GM23338 (cell line): ENCODE data around the gene WDR31. TPM values are rescaled to one million over a fixed set of nuclear protein-coding genes. Genes with fewer than 3 reads are reported as not detected.

Experiments
- ATAC-seq: fragments of 200-7000 bp; cut with Tn5 transposase; 3 replicates; pipeline ENCODE4 v1.9.1; 2020
- DNase-seq: peaks from one replicate; pipeline ENCODE4 v3.0.0-alpha.2; 2015; ENCODE audit warnings: low spot score
- H2AFZ ChIP-seq: fragments of 200-600 bp; sonication (generic); 2 replicates; pipeline ENCODE4 v1.8.0; 2016; ENCODE audit warnings: antibody characterized with exemption, mild to moderate bottlenecking, moderate library complexity
- H3F3A ChIP-seq: fragments of 200-600 bp; sonication (generic); replicated peaks from 2 replicates; pipeline ENCODE4 v1.8.0; 2017; ENCODE audit warnings: antibody characterized with exemption, mixed run types, low read depth
- H3K27ac ChIP-seq: fragments of 200-600 bp; sonication (generic); 2 replicates; pipeline ENCODE4 v1.6.1; 2016; ENCODE audit warnings: low read depth
- H3K27me3 ChIP-seq: fragments of 200-600 bp; sonication (generic); 2 replicates; pipeline ENCODE4 v1.8.0; 2016; ENCODE audit warnings: mild to moderate bottlenecking, mixed run types, moderate library complexity; ENCODE audit not compliant: insufficient read depth
- H3K36me3 ChIP-seq: fragments of 200-600 bp; sonication (generic); 2 replicates; pipeline ENCODE4 v1.8.0; 2016; ENCODE audit warnings: mild to moderate bottlenecking; ENCODE audit not compliant: insufficient read depth
- H3K4me1 ChIP-seq: fragments of 200-600 bp; sonication (generic); 2 replicates; pipeline ENCODE4 v1.8.0; 2016; ENCODE audit warnings: mild to moderate bottlenecking, moderate library complexity; ENCODE audit not compliant: insufficient read depth
- H3K4me2 ChIP-seq: fragments of 200-600 bp; sonication (generic); 2 replicates; pipeline ENCODE4 v1.7.1; 2017; ENCODE audit warnings: mixed run types
- H3K4me3 ChIP-seq: fragments of 200-600 bp; sonication (generic); 2 replicates; pipeline ENCODE4 v1.6.1; 2016; ENCODE audit warnings: mixed run types
- H3K79me2 ChIP-seq: fragments of 200-600 bp; sonication (generic); replicated peaks from 2 replicates; pipeline ENCODE4 v1.8.0; 2017; ENCODE audit warnings: mild to moderate bottlenecking; ENCODE audit not compliant: insufficient read depth
- H3K9me2 ChIP-seq: fragments of 200-600 bp; sonication (generic); 2 replicates; pipeline ENCODE4 v1.8.0; 2017; ENCODE audit not compliant: insufficient read depth
- H4K20me1 ChIP-seq: fragments of 200-600 bp; sonication (generic); replicated peaks from 2 replicates; pipeline ENCODE4 v1.8.0; 2017; ENCODE audit warnings: mild to moderate bottlenecking; ENCODE audit not compliant: insufficient read depth
- H3K27ac Mint-ChIP-seq: 2 replicates; pipeline ENCODE4 v1.8.0; 2020; ENCODE audit warnings: inconsistent platforms, mild to moderate bottlenecking, moderate library complexity, mixed read lengths
- H3K27me3 Mint-ChIP-seq: 3 replicates; pipeline ENCODE4 v1.8.0; 2022; ENCODE audit warnings: low read depth, mild to moderate bottlenecking, moderate library complexity, mixed read lengths, inconsistent platforms; ENCODE audit not compliant: insufficient read depth, poor library complexity
- H3K36me3 Mint-ChIP-seq: 3 replicates; pipeline ENCODE4 v1.8.0; 2021; ENCODE audit warnings: low read depth, mild to moderate bottlenecking, inconsistent platforms, moderate library complexity, mixed read lengths
- H3K4me1 Mint-ChIP-seq: 3 replicates; pipeline ENCODE4 v1.8.0; 2020; ENCODE audit warnings: mild to moderate bottlenecking, inconsistent platforms, mixed read lengths
- H3K4me3 Mint-ChIP-seq: 3 replicates; pipeline ENCODE4 v1.8.0; 2021; ENCODE audit warnings: moderate library complexity, mild to moderate bottlenecking, inconsistent platforms, mixed read lengths
- H3K9me3 Mint-ChIP-seq: 3 replicates; pipeline ENCODE4 v1.8.0; 2020; ENCODE audit warnings: moderate library complexity, mild to moderate bottlenecking, inconsistent platforms, mixed read lengths
- CREB1 ChIP-seq: fragments of 250-450 bp; sonication (Bioruptor Pico); IDR thresholded peaks from 2 replicates; pipeline ENCODE4 v1.5.0; 2020; ENCODE audit warnings: low read depth, mild to moderate bottlenecking, moderate library complexity
- EZH2 ChIP-seq: fragments of 200-600 bp; sonication (generic); IDR thresholded peaks from one replicate; pipeline ENCODE4 v1.8.0; 2017; ENCODE audit warnings: antibody characterized with exemption, mild to moderate bottlenecking, low read depth; ENCODE audit not compliant: unreplicated experiment
- EZH2phosphoT487 ChIP-seq: fragments of 200-600 bp; sonication (generic); IDR thresholded peaks from one replicate; pipeline ENCODE4 v1.8.1; 2018; ENCODE audit warnings: antibody characterized with exemption; ENCODE audit not compliant: unreplicated experiment
- JUNB ChIP-seq: IDR thresholded peaks from one replicate; pipeline ENCODE4 v1.6.1; 2016; ENCODE audit warnings: antibody characterized with exemption; ENCODE audit not compliant: unreplicated experiment
- POLR2AphosphoS5 ChIP-seq: IDR thresholded peaks from 2 replicates; pipeline ENCODE4 v1.6.1; 2016; ENCODE audit warnings: antibody characterized with exemption, low read depth
- ZNF114 ChIP-seq: fragments of 250-450 bp; sonication (Bioruptor Pico); IDR thresholded peaks from 2 replicates; pipeline ENCODE4 v1.5.0; 2020; ENCODE audit warnings: mild to moderate bottlenecking, moderate library complexity
- ZNF331 ChIP-seq: fragments of 250-450 bp; sonication (Bioruptor Pico); IDR thresholded peaks from 2 replicates; pipeline ENCODE4 v1.5.0; 2020; ENCODE audit warnings: low read depth, mild to moderate bottlenecking, moderate library complexity
- polyA plus RNA-seq: library from polyadenylated mRNA; unstranded; fragments of >200 nt; fragmentation: Nextera tagmentation; extraction: Ambion mirVana; gene quantifications from 2 replicates; pipeline ENCODE4 v1.2.1, GENCODE V29; 2016
- total RNA-seq: library from RNA; depleted of rRNA; stranded (reverse); fragments of >200 nt; shearing (Covaris generic); gene quantifications from 2 replicates; pipeline ENCODE4 v1.2.3, GENCODE V29; 2014
- TF ChIP-seq, protein P1 (sequence below), 2 experiments: fragments of 200-600 bp in 1 of 2; sonication (generic) in 1 of 2; conservative IDR thresholded peaks; 2 replicates each; pipeline versions ENCODE4 v1.5.1 to v1.6.1; 2016 to 2017; ENCODE audit warnings: antibody characterized with exemption in 2 of 2, low read depth in 2 of 2, mild to moderate bottlenecking in 2 of 2, moderate library complexity in 1 of 2
- TF ChIP-seq, protein P2 (sequence below): IDR thresholded peaks from 2 replicates; pipeline ENCODE4 v1.6.1; 2016; ENCODE audit warnings: antibody characterized with exemption
- TF ChIP-seq, protein P3 (sequence below): IDR thresholded peaks from one replicate; pipeline ENCODE4 v1.6.1; 2018; ENCODE audit warnings: antibody characterized with exemption; ENCODE audit not compliant: unreplicated experiment

Gene WDR31
- total and polyA plus RNA-seq, 2 experiments from 2014 or later = 0.13 to 0.63 TPM

DNA sequence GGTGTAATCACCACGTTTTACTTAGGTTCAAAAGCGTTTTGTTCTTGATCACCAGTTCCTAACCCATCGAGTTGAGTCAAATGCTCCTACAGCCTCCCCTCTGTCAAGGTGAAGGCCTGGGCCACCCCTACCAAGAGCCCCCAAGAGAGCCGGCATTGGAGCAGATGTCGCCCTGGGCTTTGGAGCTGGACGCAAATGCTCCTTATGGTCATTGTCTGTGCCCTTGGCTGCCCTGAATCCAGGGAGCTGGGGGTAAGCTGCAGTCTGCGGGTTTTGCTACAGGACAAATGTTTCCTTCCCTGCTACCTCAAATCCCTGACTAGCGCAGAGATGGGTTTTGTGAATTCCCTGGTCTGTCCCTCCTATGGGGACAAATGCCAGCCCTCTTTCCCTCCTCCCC, 41.8 kb downstream of the WDR31 start:
- Histone ChIP-seq H3K27me3 (no peaks in the 10 kb centered on the region), H4K20me1 (no peaks in the 10 kb centered on the region), H2AFZ (no peak overlapping the region), H3F3A (no peaks in the 10 kb centered on the region), H3K27ac (no peak overlapping the region), H3K4me3 (no peak overlapping the region), H3K79me2 (no peaks in the 10 kb centered on the region), H3K4me1 (no peaks in the 10 kb centered on the region), H3K36me3 (peaks cover 6% of the 10 kb centered on the region), H3K9me2 (no peaks in the 10 kb centered on the region), H3K4me2 (no peak overlapping the region)
- peaks cover 7% of the 10 kb centered on the region for H3K27me3 Mint-ChIP-seq
- no peak overlapping the region for H3K4me3 Mint-ChIP-seq
- H3K36me3 Mint-ChIP-seq = peaks cover 3% of the 10 kb centered on the region
- H3K9me3 Mint-ChIP-seq = no peaks in the 10 kb centered on the region
- peaks cover 6% of the 10 kb centered on the region; the same call in 2 of the 3 replicates for H3K4me1 Mint-ChIP-seq
- H3K27ac Mint-ChIP-seq = no peak overlapping the region
- no peak for DNase-seq
- TF ChIP-seq CREB1 (CRISPR knock-in tag) = no peak
- no peak for TF ChIP-seq ZNF331
- no peak for TF ChIP-seq POLR2AphosphoS5
- TF ChIP-seq, protein P1, sequence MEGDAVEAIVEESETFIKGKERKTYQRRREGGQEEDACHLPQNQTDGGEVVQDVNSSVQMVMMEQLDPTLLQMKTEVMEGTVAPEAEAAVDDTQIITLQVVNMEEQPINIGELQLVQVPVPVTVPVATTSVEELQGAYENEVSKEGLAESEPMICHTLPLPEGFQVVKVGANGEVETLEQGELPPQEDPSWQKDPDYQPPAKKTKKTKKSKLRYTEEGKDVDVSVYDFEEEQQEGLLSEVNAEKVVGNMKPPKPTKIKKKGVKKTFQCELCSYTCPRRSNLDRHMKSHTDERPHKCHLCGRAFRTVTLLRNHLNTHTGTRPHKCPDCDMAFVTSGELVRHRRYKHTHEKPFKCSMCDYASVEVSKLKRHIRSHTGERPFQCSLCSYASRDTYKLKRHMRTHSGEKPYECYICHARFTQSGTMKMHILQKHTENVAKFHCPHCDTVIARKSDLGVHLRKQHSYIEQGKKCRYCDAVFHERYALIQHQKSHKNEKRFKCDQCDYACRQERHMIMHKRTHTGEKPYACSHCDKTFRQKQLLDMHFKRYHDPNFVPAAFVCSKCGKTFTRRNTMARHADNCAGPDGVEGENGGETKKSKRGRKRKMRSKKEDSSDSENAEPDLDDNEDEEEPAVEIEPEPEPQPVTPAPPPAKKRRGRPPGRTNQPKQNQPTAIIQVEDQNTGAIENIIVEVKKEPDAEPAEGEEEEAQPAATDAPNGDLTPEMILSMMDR (conservative IDR thresholded peaks at IDR 0.05; ENCODE audit: low read depth in 2 of 2) = no peak
- TF ChIP-seq ZNF114 (CRISPR knock-in tag) = no peak
- no peak for TF ChIP-seq EZH2
- no peak for TF ChIP-seq EZH2phosphoT487
- no peak for ATAC-seq

DNA sequence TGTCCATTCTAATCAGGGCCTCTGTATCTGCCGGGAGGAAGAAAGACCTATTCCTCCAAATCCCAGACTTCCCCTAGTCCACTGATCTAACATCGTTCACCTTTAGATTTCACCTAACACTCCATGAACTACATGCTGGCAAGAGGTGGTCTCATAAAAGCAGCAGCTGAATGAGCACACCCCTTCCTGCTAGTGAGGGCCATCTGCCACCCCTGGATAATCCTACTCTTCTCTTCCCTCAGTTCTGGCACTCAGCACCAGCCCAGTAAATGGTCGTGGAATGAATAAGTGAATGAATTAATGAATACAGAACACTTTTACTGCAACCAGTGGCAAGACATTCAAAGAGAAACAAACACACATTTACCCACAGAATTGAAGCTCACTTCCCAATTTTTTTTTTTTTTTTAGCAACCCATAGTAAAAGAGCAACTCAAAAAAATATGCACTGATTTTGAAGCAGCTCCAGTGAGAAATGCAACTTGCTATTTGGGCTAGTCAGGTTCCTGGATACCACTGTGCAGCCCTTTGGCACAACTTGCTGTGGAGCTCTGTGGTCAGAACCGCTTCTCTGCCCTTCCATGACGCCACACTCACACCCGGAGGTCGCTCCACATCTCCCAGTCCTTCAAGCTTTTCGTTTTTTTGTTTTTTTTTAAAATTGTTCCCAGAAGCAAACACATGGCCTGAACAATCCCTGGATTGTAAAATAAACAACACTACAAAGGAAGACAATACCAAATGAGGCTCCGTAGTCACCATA, 43.1 kb downstream of the WDR31 start:
- Histone ChIP-seq H3F3A (no peaks in the 10 kb centered on the region), H3K4me3 (no peak overlapping the region), H3K4me2 (no peak overlapping the region), H3K79me2 (no peaks in the 10 kb centered on the region), H3K9me2 (no peaks in the 10 kb centered on the region), H3K36me3 (peaks cover 19% of the 10 kb centered on the region), H3K4me1 (no peaks in the 10 kb centered on the region), H2AFZ (no peak overlapping the region), H4K20me1 (no peaks in the 10 kb centered on the region), H3K27me3 (no peaks in the 10 kb centered on the region), H3K27ac (no peak overlapping the region)
- H3K27me3 Mint-ChIP-seq = peaks cover 4% of the 10 kb centered on the region
- no peaks in the 10 kb centered on the region for H3K9me3 Mint-ChIP-seq
- ATAC-seq (no peak), DNase-seq (no peak)
- H3K36me3 Mint-ChIP-seq = peaks cover 16% of the 10 kb centered on the region
- no peak overlapping the region for H3K27ac Mint-ChIP-seq
- H3K4me3 Mint-ChIP-seq = no peak overlapping the region
- peaks cover 2% of the 10 kb centered on the region; the same call in 2 of the 3 replicates for H3K4me1 Mint-ChIP-seq
- no peak for TF ChIP-seq EZH2phosphoT487
- no peak for TF ChIP-seq JUNB
- TF ChIP-seq, protein P2, sequence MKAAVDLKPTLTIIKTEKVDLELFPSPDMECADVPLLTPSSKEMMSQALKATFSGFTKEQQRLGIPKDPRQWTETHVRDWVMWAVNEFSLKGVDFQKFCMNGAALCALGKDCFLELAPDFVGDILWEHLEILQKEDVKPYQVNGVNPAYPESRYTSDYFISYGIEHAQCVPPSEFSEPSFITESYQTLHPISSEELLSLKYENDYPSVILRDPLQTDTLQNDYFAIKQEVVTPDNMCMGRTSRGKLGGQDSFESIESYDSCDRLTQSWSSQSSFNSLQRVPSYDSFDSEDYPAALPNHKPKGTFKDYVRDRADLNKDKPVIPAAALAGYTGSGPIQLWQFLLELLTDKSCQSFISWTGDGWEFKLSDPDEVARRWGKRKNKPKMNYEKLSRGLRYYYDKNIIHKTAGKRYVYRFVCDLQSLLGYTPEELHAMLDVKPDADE = no peak
- TF ChIP-seq, protein P3, sequence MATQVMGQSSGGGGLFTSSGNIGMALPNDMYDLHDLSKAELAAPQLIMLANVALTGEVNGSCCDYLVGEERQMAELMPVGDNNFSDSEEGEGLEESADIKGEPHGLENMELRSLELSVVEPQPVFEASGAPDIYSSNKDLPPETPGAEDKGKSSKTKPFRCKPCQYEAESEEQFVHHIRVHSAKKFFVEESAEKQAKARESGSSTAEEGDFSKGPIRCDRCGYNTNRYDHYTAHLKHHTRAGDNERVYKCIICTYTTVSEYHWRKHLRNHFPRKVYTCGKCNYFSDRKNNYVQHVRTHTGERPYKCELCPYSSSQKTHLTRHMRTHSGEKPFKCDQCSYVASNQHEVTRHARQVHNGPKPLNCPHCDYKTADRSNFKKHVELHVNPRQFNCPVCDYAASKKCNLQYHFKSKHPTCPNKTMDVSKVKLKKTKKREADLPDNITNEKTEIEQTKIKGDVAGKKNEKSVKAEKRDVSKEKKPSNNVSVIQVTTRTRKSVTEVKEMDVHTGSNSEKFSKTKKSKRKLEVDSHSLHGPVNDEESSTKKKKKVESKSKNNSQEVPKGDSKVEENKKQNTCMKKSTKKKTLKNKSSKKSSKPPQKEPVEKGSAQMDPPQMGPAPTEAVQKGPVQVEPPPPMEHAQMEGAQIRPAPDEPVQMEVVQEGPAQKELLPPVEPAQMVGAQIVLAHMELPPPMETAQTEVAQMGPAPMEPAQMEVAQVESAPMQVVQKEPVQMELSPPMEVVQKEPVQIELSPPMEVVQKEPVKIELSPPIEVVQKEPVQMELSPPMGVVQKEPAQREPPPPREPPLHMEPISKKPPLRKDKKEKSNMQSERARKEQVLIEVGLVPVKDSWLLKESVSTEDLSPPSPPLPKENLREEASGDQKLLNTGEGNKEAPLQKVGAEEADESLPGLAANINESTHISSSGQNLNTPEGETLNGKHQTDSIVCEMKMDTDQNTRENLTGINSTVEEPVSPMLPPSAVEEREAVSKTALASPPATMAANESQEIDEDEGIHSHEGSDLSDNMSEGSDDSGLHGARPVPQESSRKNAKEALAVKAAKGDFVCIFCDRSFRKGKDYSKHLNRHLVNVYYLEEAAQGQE = no peak
- no peak for TF ChIP-seq ZNF114 (CRISPR knock-in tag)
- TF ChIP-seq POLR2AphosphoS5 = no peak
